HAP-1 (cell line): ENCODE data around the gene SPEF2.

ENCODE experiments used
- DNase-seq, 2 experiments: peaks; one replicate each; pipeline ENCODE4 v3.0.0-alpha.2; 2016 to 2020; ENCODE audit warnings: low spot score in 2 of 2
- H3K27me3 ChIP-seq: fragments of 250-450 bp; sonication (Bioruptor Pico); 2 replicates; pipeline ENCODE4 v1.5.1; 2020; ENCODE audit warnings: low read depth, mild to moderate bottlenecking, moderate library complexity
- H3K36me3 ChIP-seq: fragments of 250-450 bp; sonication (Bioruptor Pico); replicated peaks from 2 replicates; pipeline ENCODE4 v1.5.1; 2020; ENCODE audit warnings: mild to moderate bottlenecking
- H3K4me1 ChIP-seq: fragments of 250-450 bp; sonication (Bioruptor Pico); 2 replicates; pipeline ENCODE4 v1.5.1; 2020; ENCODE audit warnings: mild to moderate bottlenecking
- H3K4me3 ChIP-seq: fragments of 250-450 bp; sonication (Bioruptor Pico); 2 replicates; pipeline ENCODE4 v1.5.1; 2020; ENCODE audit warnings: mild to moderate bottlenecking, moderate library complexity
- H3K9me3 ChIP-seq: fragments of 250-450 bp; sonication (Bioruptor Pico); 2 replicates; pipeline ENCODE4 v1.5.1; 2020; ENCODE audit warnings: mild to moderate bottlenecking, moderate library complexity
- in situ Hi-C: fragments of 300-500 bp; cut with MboI; formaldehyde crosslinking; loops from 3 replicates; pipeline ENCODE4 v1.14.3; 2020; ENCODE audit warnings: low sequenced_read_pairs, inconsistent platforms, mixed read lengths

The SPEF2 gene

DNA sequence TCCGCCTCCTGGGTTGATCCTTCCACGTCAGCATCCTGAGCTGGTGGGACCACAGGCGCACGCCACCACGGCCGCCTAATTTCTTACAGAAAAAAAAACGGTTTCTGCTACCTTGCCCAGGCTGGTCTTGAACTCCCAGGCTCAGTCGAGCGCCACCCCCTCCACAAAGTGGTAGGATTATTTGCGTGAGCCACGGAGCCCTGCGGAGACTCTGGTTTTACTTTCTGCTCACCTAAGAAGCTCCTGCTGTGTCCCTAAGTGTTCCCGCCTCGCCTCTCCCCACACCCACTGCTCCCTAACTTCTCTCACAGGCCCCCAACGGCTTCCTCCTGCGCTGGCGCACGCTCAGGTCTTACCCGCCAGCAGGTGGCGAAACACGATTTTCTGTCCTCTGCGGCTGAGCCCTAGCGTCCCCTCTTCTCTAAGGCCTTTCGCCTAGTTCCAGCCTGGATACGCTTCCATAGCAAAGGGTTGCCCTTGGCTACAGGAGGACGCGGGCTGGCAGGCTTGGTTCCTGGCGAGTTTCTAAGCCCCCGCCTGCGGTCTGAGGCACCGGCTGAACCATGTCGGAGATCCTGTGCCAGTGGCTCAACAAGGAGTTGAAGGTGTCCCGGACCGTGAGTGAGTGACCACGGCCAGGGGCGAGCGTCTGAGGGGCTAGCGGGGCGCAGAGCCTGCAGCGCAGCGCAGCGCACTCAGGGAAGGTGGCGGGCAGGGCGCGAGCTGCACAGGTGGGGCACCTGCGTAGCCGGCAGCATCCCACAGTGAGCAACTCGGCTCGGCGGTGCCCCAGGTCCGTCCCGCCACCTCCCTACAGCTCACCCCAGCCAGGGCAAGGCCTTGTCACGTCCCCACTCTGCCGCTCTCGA, at the start of gene SPEF2:
TSS of gene SPEF2 (plus strand) at position 429 of the 869 bp plus-strand sequence. CDS start at position 564, 135 bp downstream.
- Histone ChIP-seq H3K4me3 (peak within 1 kb of the TSS; percentile 80), H3K27me3 (no peaks in the 10 kb centered on the region), H3K4me1 (peaks cover 5% of the 10 kb centered on the region; the same call in 1 of the 2 replicates), H3K9me3 (peaks cover 2% of the 10 kb centered on the region; the same call in 1 of the 2 replicates), H3K36me3 (no peaks in the 10 kb centered on the region)
- in situ Hi-C loops, result no loop called here
- peak; percentile 90 to 91 for DNase-seq

DNA sequence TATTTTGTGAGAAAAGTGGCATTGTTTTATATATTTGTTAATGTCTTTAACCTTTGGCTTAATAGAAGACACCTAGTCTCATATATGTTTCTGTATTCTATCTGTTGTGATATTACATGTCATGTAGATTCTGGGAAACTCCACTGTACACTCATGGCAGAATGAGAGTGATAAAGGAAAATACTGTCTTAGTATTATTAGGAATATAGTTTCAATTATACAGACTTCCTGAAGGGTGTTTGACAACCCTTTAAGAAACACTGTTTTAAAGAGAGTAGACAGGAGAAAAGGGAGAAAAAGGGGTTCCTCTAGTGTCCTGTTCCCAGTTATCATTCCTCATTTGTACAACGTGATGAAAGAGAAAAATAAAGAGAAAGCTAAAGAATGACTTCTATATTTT, 42.1 kb upstream of the SPEF2 start:
- Histone ChIP-seq H3K36me3 (no peaks in the 10 kb centered on the region), H3K4me1 (no peaks in the 10 kb centered on the region), H3K9me3 (no peaks in the 10 kb centered on the region), H3K27me3 (peaks cover 3% of the 10 kb centered on the region; the same call in 1 of the 2 replicates), H3K4me3 (no peak overlapping the region)
- no peak for DNase-seq
- in situ Hi-C loops, result no loop called here

- Histone ChIP-seq H3K27me3 (no peaks in the 10 kb centered on the region; the same call in 1 of the 2 replicates), H3K9me3 (no peaks in the 10 kb centered on the region), H3K4me3 (no peak overlapping the region), H3K36me3 (no peaks in the 10 kb centered on the region), H3K4me1 (no peaks in the 10 kb centered on the region)
- DNase-seq, result no peak
- in situ Hi-C loops, result no loop called here
These were observed 30.2 kb upstream of the SPEF2 start for GRCh38 chr5:35587419-35587818.

- Histone ChIP-seq H3K9me3 (no peaks in the 10 kb centered on the region), H3K27me3 (peaks cover 2% of the 10 kb centered on the region; the same call in 1 of the 2 replicates), H3K36me3 (no peaks in the 10 kb centered on the region), H3K4me3 (no peak overlapping the region), H3K4me1 (no peaks in the 10 kb centered on the region)
- in situ Hi-C loops, result no loop called here
- no peak for DNase-seq
These were observed 24.3 kb upstream of the SPEF2 start for GRCh38 chr5:35593338-35593737.

GRCh38 chr5:35598707-35599370, 18.8 kb upstream of the SPEF2 start:
- H3K9me3 ChIP-seq, result no peaks in the 10 kb centered on the region; the same call in 1 of the 2 replicates
- H3K27me3 ChIP-seq, result peaks cover 2% of the 10 kb centered on the region; the same call in 1 of the 2 replicates
- H3K4me3 ChIP-seq, result no peak overlapping the region
- peaks cover 2% of the 10 kb centered on the region; the same call in 1 of the 2 replicates for H3K4me1 ChIP-seq
- in situ Hi-C loops, result no loop called here
- DNase-seq, result peak in 1 of 2 experiments; percentile 13
- H3K36me3 ChIP-seq, result no peaks in the 10 kb centered on the region

DNA sequence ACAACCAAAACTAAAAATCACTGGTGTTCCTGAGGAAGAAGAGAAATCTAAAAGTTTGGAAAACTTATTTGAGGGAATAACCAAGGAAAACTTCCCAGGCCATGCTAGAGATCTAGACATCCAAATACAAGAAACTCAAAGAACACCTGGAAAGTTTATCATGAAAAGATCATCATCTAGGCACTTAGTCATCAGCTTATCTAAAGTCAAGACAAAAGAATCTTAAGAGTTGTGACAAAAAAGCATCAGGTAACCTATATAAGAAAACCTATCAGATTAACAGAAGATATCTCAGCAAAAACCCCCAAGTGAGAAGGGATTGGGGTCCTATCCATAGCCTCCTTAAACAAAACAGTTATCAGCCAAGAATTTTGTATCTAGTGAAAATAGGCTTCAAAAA, 17.1 kb upstream of the SPEF2 start:
- H3K4me3 ChIP-seq, result no peak overlapping the region
- H3K36me3 ChIP-seq, result no peaks in the 10 kb centered on the region
- peaks cover 2% of the 10 kb centered on the region; the same call in 1 of the 2 replicates for H3K27me3 ChIP-seq
- DNase-seq, result no peak
- H3K9me3 ChIP-seq, result no peaks in the 10 kb centered on the region; the same call in none of the 2 replicates
- in situ Hi-C loops, result no loop called here
- peaks cover 2% of the 10 kb centered on the region; the same call in 1 of the 2 replicates for H3K4me1 ChIP-seq

- Histone ChIP-seq H3K9me3 (no peaks in the 10 kb centered on the region; the same call in none of the 2 replicates), H3K4me1 (no peaks in the 10 kb centered on the region), H3K36me3 (no peaks in the 10 kb centered on the region), H3K27me3 (no peaks in the 10 kb centered on the region), H3K4me3 (no peak overlapping the region)
- DNase-seq, result no peak
- in situ Hi-C loops, result no loop called here
These were observed 8.5 kb upstream of the SPEF2 start for GRCh38 chr5:35608881-35609779.

DNA sequence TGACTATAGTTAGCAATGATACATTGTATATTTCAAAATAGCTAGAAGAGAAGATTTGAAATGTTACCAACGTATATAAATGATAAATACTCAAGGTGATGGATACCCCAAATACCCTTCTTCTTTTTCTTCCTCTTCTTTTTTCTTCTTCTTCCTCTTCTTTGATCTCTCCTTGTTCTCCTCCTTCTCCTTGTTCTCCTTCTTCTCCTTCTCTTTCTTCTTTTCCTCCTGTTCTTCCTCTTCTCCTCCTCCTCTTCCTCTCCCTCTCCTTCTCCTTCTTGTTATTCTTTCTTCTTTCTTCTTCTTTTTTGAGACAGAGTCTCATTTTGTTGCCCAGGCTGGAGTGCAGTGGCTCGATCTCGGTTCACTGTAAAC, 616 bp upstream of the SPEF2 start:
- peak overlapping the region; percentile 80 for H3K4me3 ChIP-seq
- in situ Hi-C loops, result no loop called here

DNA sequence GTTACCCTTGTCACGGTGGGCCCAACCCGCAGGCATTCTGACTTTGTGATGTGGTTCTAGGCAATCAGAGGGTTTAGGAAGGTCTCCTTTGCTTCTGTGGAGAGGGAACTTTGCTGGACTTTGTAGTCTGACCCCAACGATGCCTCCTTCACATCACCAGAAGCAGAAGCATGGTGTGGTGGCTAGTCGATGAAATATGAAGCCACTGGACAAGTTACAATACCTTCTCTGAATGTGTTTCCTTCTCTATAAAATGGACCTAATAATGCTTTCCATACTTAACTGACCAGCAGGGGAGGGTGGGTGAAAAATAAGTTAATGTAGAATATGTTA, 607 bp downstream of the SPEF2 start:
- Histone ChIP-seq H3K4me1 (peaks cover 5% of the 10 kb centered on the region; the same call in 1 of the 2 replicates), H3K36me3 (no peaks in the 10 kb centered on the region), H3K27me3 (no peaks in the 10 kb centered on the region), H3K4me3 (peak overlapping the region; percentile 80), H3K9me3 (peaks cover 2% of the 10 kb centered on the region; the same call in 1 of the 2 replicates)
- in situ Hi-C loops, result no loop called here
- DNase-seq, result no peak

More for the DNA sequence above, 616 bp upstream of the SPEF2 start:
- Histone ChIP-seq H3K27me3 (no peaks in the 10 kb centered on the region), H3K36me3 (no peaks in the 10 kb centered on the region), H3K9me3 (peaks cover 2% of the 10 kb centered on the region; the same call in 1 of the 2 replicates), H3K4me1 (peaks cover 5% of the 10 kb centered on the region; the same call in 1 of the 2 replicates)
- DNase-seq, result no peak

DNA sequence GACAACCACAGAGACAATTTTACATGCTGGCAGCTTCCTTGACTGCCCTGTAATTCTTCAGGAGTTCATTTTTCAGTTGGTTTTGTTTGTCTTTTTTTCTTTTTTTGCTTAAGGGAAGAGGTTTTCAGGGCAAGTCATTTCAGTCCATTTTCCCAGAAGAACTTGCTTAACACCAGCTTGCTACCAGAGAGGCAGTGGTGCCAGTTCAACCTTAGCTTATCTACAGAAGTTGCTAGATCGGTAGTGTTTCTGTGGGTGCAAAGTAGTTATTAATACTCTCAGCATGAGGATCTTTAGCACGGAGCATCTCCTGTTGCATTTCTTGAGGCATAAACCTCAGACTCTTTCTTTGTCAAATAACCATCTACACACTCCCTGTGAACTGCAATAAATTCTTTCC, 1.1 kb downstream of the SPEF2 start:
- Histone ChIP-seq H3K9me3 (peaks cover 2% of the 10 kb centered on the region; the same call in 1 of the 2 replicates), H3K27me3 (no peaks in the 10 kb centered on the region), H3K4me1 (peaks cover 5% of the 10 kb centered on the region; the same call in 1 of the 2 replicates), H3K36me3 (no peaks in the 10 kb centered on the region), H3K4me3 (peak overlapping the region; percentile 80; the same call in 1 of the 2 replicates)
- DNase-seq, result no peak
- in situ Hi-C loops, result no loop called here

- H3K4me3 ChIP-seq, result no peak overlapping the region
- H3K9me3 ChIP-seq, result no peaks in the 10 kb centered on the region
- DNase-seq, result no peak
- in situ Hi-C loops, result no loop called here
- peaks cover 5% of the 10 kb centered on the region; the same call in 1 of the 2 replicates for H3K4me1 ChIP-seq
- no peaks in the 10 kb centered on the region for H3K36me3 ChIP-seq
- no peaks in the 10 kb centered on the region for H3K27me3 ChIP-seq
These were observed 5.3 kb downstream of the SPEF2 start for GRCh38 chr5:35622974-35623373.

DNA sequence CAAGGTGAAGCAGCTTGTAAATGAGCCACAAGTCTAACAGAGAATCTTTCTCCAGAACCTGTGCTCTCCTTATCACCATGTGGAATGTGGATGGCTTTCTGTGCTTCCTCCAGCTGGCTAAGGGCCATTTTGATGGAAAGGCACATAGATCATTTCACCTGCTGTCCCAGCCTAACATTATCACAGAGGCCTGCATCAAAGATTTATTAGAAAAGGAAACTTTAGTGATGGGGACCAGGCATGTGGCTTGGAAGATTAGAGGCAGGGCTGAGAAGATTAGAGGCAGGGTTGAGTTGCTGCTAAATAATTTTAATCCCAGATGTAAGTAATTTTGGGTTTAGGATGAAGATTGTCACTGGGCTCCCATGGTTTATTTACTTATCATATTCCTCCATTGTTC, 6.3 kb downstream of the SPEF2 start:
- H3K27me3 ChIP-seq, result no peaks in the 10 kb centered on the region
- no peak for DNase-seq
- H3K4me1 ChIP-seq, result peaks cover 4% of the 10 kb centered on the region; the same call in 1 of the 2 replicates
- no peaks in the 10 kb centered on the region for H3K36me3 ChIP-seq
- in situ Hi-C loops, result no loop called here
- no peak overlapping the region for H3K4me3 ChIP-seq
- no peaks in the 10 kb centered on the region for H3K9me3 ChIP-seq

DNA sequence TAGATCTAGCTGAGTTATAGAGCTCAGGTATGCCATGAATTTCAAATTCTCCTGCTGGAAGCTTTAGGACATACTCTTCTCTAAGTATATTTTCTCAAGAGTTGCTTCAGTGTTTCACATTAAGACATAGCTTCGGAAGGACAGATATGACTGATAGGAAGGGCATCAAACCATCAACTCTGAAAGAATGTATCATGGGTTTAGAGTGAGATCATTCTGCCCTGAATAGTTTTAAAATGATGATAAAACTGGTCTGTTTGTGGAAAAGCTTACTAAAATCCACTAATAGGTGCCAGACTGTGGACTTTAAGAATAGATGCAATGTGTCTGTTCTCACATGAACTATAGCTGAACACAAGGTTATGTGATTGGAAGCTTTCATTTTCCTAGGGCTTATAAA, 8.4 kb downstream of the SPEF2 start:
- Histone ChIP-seq H3K27me3 (no peaks in the 10 kb centered on the region), H3K4me3 (no peak overlapping the region), H3K36me3 (peaks cover 6% of the 10 kb centered on the region; the same call in 1 of the 2 replicates), H3K4me1 (peaks cover 3% of the 10 kb centered on the region; the same call in 1 of the 2 replicates), H3K9me3 (peaks cover 2% of the 10 kb centered on the region; the same call in 1 of the 2 replicates)
- no peak for DNase-seq
- in situ Hi-C loops, result no loop called here
